Bronchial epithelial cell (primary cell): ENCODE measurements around the gene NUPR2. TPM values are rescaled to one million over a fixed set of nuclear protein-coding genes. Genes with fewer than 3 reads are reported as not detected.
"Not testable (repeated sequence)": the region's sequence is repeated elsewhere in the genome, so short reads cannot be mapped to it uniquely, and the experiment has no call there.

Experiments
- DNase-seq: peaks from one replicate; pipeline ENCODE4 v3.0.0-alpha.2; 2010; ENCODE audit warnings: low read depth
- FAIRE-seq: peaks from 2 replicates; lab custom pipeline; 2011; peaks lifted over from hg19 to GRCh38; lab: Jason Lieb, UNC
- H3K27me3 ChIP-seq: 2 replicates; pipeline ENCODE4 v1.5.1; 2011; ENCODE audit warnings: low read length; ENCODE audit not compliant: control insufficient read depth, insufficient read depth
- H3K36me3 ChIP-seq: 2 replicates; pipeline ENCODE4 v1.5.1; 2011; ENCODE audit warnings: low read length; ENCODE audit not compliant: control insufficient read depth, insufficient read depth
- H3K4me3 ChIP-seq: 2 replicates; pipeline ENCODE4 v1.5.1; 2011; ENCODE audit warnings: mild to moderate bottlenecking, low read depth, low read length, control low read depth
- CTCF ChIP-seq: IDR thresholded peaks from 2 replicates; pipeline ENCODE4 v1.5.1; 2011; ENCODE audit warnings: mild to moderate bottlenecking, moderate library complexity, low read length, control low read depth, inconsistent platforms; ENCODE audit not compliant: insufficient read depth, severe bottlenecking
- total RNA-seq: library from RNA; depleted of rRNA; stranded (reverse); fragments of >200 nt; gene quantifications from 2 replicates; pipeline ENCODE4 v1.2.1, GENCODE V29; 2014

The NUPR2 gene
- total RNA-seq, 1 donor from 2014 or later = not detected

- no peaks in the 10 kb centered on the region for H3K27me3 ChIP-seq
- no peak for TF ChIP-seq CTCF
- peaks cover 24% of the 10 kb centered on the region for H3K36me3 ChIP-seq
- FAIRE-seq (no peak), DNase-seq (no peak)
- H3K4me3 ChIP-seq = no peak overlapping the region
Measured at GRCh38 chr7:56078196-56078595, 38.0 kb downstream of the NUPR2 start.

DNA sequence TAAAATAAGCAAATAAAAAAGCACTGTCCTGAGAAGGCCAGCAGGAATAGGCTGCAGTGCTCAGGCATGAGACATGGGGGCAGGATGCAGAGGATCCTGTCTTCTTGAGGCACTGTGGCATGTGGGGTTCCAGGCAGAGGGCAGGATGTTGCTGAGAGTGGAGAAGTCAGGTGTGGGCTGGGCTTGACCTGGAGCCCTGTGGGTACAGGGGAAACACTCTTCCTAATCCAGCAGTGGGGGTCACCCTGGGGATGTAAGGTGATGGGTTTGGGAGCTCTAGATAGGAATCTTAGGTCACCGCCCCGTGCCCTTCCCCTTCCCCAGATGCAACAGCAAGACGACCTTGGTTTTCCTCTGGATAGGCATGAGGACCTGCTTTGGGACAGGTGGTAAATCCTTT lies 38.5 kb downstream of the NUPR2 start:
- no peaks in the 10 kb centered on the region for H3K27me3 ChIP-seq
- TF ChIP-seq CTCF = no peak
- FAIRE-seq (no peak), DNase-seq (no peak)
- no peak overlapping the region for H3K4me3 ChIP-seq
- H3K36me3 ChIP-seq = peaks cover 26% of the 10 kb centered on the region

DNA sequence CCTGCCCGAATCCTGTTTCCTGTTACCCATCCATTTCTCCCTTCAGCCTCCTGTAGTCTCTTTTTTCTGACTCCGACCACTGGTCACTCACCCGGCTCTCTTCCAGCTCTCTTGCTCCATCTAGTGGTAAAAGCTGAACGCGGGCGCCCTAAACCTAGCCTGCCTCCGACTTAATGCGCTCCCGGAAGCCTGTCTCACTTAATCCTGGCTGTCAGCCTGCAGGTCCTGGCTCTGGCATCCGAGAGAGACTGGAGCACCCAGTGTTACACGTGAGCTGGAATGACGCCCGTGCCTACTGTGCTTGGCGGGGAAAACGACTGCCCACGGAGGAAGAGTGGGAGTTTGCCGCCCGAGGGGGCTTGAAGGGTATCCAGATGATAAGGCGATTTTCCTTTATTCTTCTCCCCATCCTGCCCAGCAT lies 41.8 kb downstream of the NUPR2 start:
- peak; percentile 95 for TF ChIP-seq CTCF
- FAIRE-seq (no peak), DNase-seq (peak; percentile 59)
- Histone ChIP-seq H3K4me3 (no peak overlapping the region), H3K27me3 (no peaks in the 10 kb centered on the region), H3K36me3 (peaks cover 26% of the 10 kb centered on the region)

GRCh38 chr7:56066376-56066775 lies 49.8 kb downstream of the NUPR2 start:
- not testable (repeated sequence) for FAIRE-seq

More at GRCh38 chr7:56066376-56066775, 49.8 kb downstream of the NUPR2 start:
- H3K4me3 ChIP-seq, DNase-seq, H3K27me3 ChIP-seq: not testable (repeated sequence)
- H3K36me3 ChIP-seq = peaks cover 11% of the 10 kb centered on the region

Other genes with a start within 250 kb of the NUPR2 start
- 3.2 and 3.4 TPM in 2 replicates for gene ZNF713, start 229.0 kb downstream of the NUPR2 start, total RNA-seq
- gene MRPS17, start 164.5 kb downstream of the NUPR2 start, total RNA-seq = 29.1 and 32.4 TPM in 2 replicates
- 54.4 and 65.3 TPM in 2 replicates for gene NIPSNAP2, start 151.8 kb downstream of the NUPR2 start, total RNA-seq
- gene PSPH, start 65.0 kb downstream of the NUPR2 start, total RNA-seq = 162 and 199 TPM in 2 replicates
- gene CCT6A, start 64.7 kb downstream of the NUPR2 start, total RNA-seq = 254 and 371 TPM in 2 replicates
- 220 and 228 TPM in 2 replicates for gene SUMF2, start 52.1 kb downstream of the NUPR2 start, total RNA-seq
- gene PHKG1, start 23.5 kb downstream of the NUPR2 start, total RNA-seq = 0.26 and 0.77 TPM in 2 replicates
- 440 and 566 TPM in 2 replicates for gene CHCHD2, start 9.9 kb downstream of the NUPR2 start, total RNA-seq